Duodenal mucosa (tissue), 2 donors: ENCODE data around the gene B4GALT1.

ENCODE experiments used
- H3K27ac ChIP-seq: one replicate; pipeline ENCODE4 v1.7.0; 2013; ENCODE audit warnings: low read depth, low read length
- H3K27me3 ChIP-seq, 2 donors: one replicate each; pipeline ENCODE4 v1.7.0; 2013; ENCODE audit warnings: low read length in 2 of 2, control low read depth in 1 of 2; ENCODE audit not compliant: insufficient read depth in 2 of 2, control insufficient read depth in 1 of 2
- H3K36me3 ChIP-seq, 2 donors: one replicate each; pipeline ENCODE4 v1.7.0; 2013; ENCODE audit warnings: low read length in 2 of 2, control low read depth in 1 of 2; ENCODE audit not compliant: insufficient read depth in 2 of 2, control insufficient read depth in 1 of 2
- H3K4me1 ChIP-seq, 2 donors: one replicate each; pipeline ENCODE4 v1.7.0; 2013; ENCODE audit warnings: low read length in 2 of 2, control low read depth in 1 of 2; ENCODE audit not compliant: insufficient read depth in 2 of 2, control insufficient read depth in 1 of 2
- H3K4me3 ChIP-seq, 2 donors: one replicate each; pipeline ENCODE4 v1.7.0; 2013; ENCODE audit warnings: low read length in 2 of 2, low read depth in 1 of 2
- H3K9ac ChIP-seq, 2 donors: one replicate each; pipeline ENCODE4 v1.7.0; 2013; ENCODE audit warnings: low read length in 2 of 2, low read depth in 1 of 2
- H3K9me3 ChIP-seq, 2 donors: one replicate each; pipeline ENCODE4 v1.7.0; 2013; ENCODE audit warnings: low read length in 2 of 2, control low read depth in 1 of 2; ENCODE audit not compliant: control insufficient read depth in 1 of 2

The B4GALT1 gene

GRCh38 chr9:33196736-33197135 is 29.6 kb upstream of the B4GALT1 start:
- Histone ChIP-seq H3K4me1 (no peaks in the 10 kb centered on the region), H3K36me3 (no peaks in the 10 kb centered on the region), H3K27ac (no peak overlapping the region), H3K9ac (no peak overlapping the region), H3K4me3 (no peak overlapping the region), H3K27me3 (no peaks in the 10 kb centered on the region), H3K9me3 (no peaks in the 10 kb centered on the region)

DNA sequence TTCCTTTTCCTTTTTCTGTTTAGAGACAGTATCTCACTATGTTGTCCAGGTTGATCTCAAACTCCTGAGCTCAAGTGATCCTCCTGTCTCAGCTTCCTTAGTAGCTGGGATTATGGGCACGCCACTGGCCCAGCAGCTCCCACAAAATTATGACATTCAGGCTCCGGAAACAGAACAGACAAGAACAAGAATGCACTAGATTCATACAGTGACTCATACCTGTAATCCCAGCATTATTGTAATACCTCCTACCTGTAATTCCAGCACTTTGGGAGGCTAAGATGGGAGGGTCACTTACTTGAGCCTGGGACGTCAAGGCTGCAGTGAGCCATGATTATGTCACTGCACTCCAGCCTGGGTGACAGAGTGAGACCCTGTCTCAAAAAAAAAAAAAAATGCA is 26.7 kb upstream of the B4GALT1 start:
- Histone ChIP-seq H3K9ac (no peak overlapping the region), H3K27me3 (no peaks in the 10 kb centered on the region), H3K4me3 (no peak overlapping the region), H3K9me3 (no peaks in the 10 kb centered on the region), H3K27ac (no peak overlapping the region), H3K4me1 (peaks cover 8 to 11% of the 10 kb centered on the region in 2 donors), H3K36me3 (no peaks in the 10 kb centered on the region)

DNA sequence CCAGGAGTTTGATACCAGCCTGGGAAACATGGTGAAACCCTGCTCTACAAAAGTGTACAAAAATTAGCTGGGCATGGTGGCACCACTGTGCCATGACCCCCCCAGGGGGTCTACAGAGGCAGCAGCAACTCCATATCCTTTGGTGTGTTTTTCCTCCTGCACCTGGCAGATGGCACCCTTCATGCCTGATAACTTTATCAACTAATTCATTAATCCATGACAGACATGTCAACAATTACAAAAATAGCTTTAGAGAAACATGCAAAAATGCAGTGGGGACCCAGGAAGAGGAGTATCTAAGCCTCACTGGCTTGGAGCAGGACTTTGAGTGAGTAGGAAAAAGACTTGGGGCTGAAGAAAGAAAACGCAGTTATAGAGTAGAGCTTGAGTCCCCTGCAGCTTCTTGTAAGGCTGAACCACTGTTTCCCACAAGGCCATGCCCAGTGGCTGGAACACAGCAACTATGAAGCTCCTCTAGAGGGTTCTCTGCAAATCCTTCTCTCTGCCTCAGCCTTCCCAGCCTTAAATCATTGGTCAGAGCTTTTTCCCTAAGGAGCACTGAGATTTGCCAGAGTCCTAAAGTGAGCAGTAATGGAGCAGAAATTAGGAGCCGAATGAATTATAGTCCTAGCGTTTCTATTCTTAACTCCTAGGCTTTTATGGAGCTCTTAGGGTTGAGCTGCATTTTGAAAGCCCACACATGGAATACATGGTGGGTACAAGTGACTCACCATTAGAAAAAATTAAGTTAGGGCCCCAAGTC is 25.5 kb upstream of the B4GALT1 start:
- Histone ChIP-seq H3K9me3 (no peaks in the 10 kb centered on the region), H3K27me3 (no peaks in the 10 kb centered on the region), H3K36me3 (no peaks in the 10 kb centered on the region), H3K4me3 (no peak overlapping the region), H3K9ac (no peak overlapping the region), H3K27ac (no peak overlapping the region), H3K4me1 (peaks cover 11 to 12% of the 10 kb centered on the region in 2 donors)

DNA sequence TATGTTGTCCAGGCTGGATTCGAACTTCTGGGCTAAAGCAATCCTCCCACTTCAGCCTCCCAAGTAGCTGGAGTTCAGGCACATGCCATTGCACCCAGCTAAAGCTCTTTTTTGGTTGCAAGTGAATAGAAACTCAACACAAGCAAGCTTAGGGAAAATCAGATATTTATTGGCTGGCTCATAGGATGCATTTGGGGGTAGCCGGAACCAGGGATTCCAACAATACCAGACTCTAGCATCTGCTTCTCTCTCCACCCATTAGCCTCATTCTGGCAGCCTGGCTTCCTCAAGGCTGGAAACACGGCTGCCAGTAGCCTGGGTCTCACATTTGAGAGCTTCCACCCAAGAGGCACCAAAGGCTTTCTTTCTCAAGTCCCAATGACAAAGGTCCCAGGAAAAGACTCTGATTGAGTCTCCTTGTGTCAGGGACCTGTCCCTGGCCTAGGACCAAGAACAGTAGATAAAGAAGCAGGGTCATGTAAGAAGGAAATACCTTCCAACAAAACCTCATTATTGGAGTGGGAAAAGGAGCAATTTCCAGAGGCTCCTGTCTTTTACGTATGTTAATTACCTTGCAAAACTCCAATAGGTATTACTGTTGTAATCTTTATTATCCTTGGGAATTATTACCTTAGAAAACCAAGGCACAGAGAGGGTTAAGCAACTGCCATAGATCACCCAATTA is 23.0 kb upstream of the B4GALT1 start:
- Histone ChIP-seq H3K4me1 (peaks cover 33 to 35% of the 10 kb centered on the region in 2 donors), H3K4me3 (no peak overlapping the region), H3K9ac (no peak overlapping the region), H3K27ac (no peak overlapping the region), H3K9me3 (no peaks in the 10 kb centered on the region), H3K27me3 (no peaks in the 10 kb centered on the region), H3K36me3 (no peaks in the 10 kb centered on the region)

GRCh38 chr9:33189331-33189791 is 22.2 kb upstream of the B4GALT1 start:
- H3K9ac ChIP-seq = no peak overlapping the region
- no peak overlapping the region for H3K4me3 ChIP-seq
- H3K36me3 ChIP-seq = no peaks in the 10 kb centered on the region
- no peak overlapping the region for H3K27ac ChIP-seq
- H3K27me3 ChIP-seq = no peaks in the 10 kb centered on the region
- H3K9me3 ChIP-seq = no peaks in the 10 kb centered on the region
- peaks cover 36 to 39% of the 10 kb centered on the region in 2 donors for H3K4me1 ChIP-seq

GRCh38 chr9:33188711-33189110 is 21.6 kb upstream of the B4GALT1 start:
- peaks cover 36 to 39% of the 10 kb centered on the region in 2 donors for H3K4me1 ChIP-seq
- no peaks in the 10 kb centered on the region for H3K27me3 ChIP-seq
- H3K27ac ChIP-seq = no peak overlapping the region

GRCh38 chr9:33187519-33188218 is 20.5 kb upstream of the B4GALT1 start:
- H3K9ac ChIP-seq = no peak overlapping the region
- no peak overlapping the region for H3K27ac ChIP-seq
- no peaks in the 10 kb centered on the region for H3K27me3 ChIP-seq
- H3K4me1 ChIP-seq = peaks cover 36 to 39% of the 10 kb centered on the region in 2 donors
- no peaks in the 10 kb centered on the region for H3K9me3 ChIP-seq
- no peak overlapping the region for H3K4me3 ChIP-seq
- H3K36me3 ChIP-seq = no peaks in the 10 kb centered on the region

More at GRCh38 chr9:33188711-33189110, 21.6 kb upstream of the B4GALT1 start:
- Histone ChIP-seq H3K36me3 (no peaks in the 10 kb centered on the region), H3K4me3 (no peak overlapping the region), H3K9me3 (no peaks in the 10 kb centered on the region), H3K9ac (no peak overlapping the region)

GRCh38 chr9:33186457-33187168 is 19.5 kb upstream of the B4GALT1 start:
- Histone ChIP-seq H3K36me3 (no peaks in the 10 kb centered on the region), H3K9me3 (no peaks in the 10 kb centered on the region), H3K9ac (no peak overlapping the region), H3K27me3 (no peaks in the 10 kb centered on the region), H3K27ac (no peak overlapping the region), H3K4me3 (no peak overlapping the region), H3K4me1 (peaks cover 36 to 39% of the 10 kb centered on the region in 2 donors)

GRCh38 chr9:33185858-33186257 is 18.7 kb upstream of the B4GALT1 start:
- Histone ChIP-seq H3K4me1 (peaks cover 36 to 39% of the 10 kb centered on the region in 2 donors), H3K36me3 (no peaks in the 10 kb centered on the region), H3K4me3 (no peak overlapping the region), H3K27ac (no peak overlapping the region), H3K9ac (no peak overlapping the region), H3K27me3 (no peaks in the 10 kb centered on the region), H3K9me3 (no peaks in the 10 kb centered on the region)
